ENCODE measurements around the gene IL21. TPM values are rescaled to one million over a fixed set of nuclear protein-coding genes. Genes with fewer than 3 reads are reported as not detected.

The IL21 gene
- polyA plus RNA-seq, 1 donor (not counting 4 experiments of a cell fraction or from before 2014, with no cell fraction given), result not detected

GRCh38 chr4:122668241-122668640 is 47.4 kb upstream of the IL21 start:
- FAIRE-seq (peak; percentile 68), DNase-seq (ENCODE audit: low read depth, low spot score) (peak; percentile 26)
- H3K27ac ChIP-seq (ENCODE audit: control insufficient read depth, insufficient read depth, low read length), result no peak overlapping the region
- no peak overlapping the region for H3K9ac ChIP-seq (ENCODE audit: control insufficient read depth, extremely low read depth, insufficient read depth, low read length)
- no peaks in the 10 kb centered on the region for H3K9me3 ChIP-seq (ENCODE audit: control insufficient read depth, low read depth, low read length)
- TF ChIP-seq EZH2 (IDR thresholded peaks at IDR 0.05; ENCODE audit: low read length) (no peak), CTCF (optimal IDR thresholded peaks at IDR 0.05 in 1 of 3, IDR thresholded peaks at IDR 0.05 in 1 of 3, conservative IDR thresholded peaks at IDR 0.05 in 1 of 3; ENCODE audit: extremely low read depth in 1 of 3, insufficient read depth in 2 of 3, low read length in 3 of 3) (no peak)
- peaks cover 55% of the 10 kb centered on the region for H3K4me1 ChIP-seq (ENCODE audit: control insufficient read depth, extremely low read depth, insufficient read depth, low read length)
- H3K9me1 ChIP-seq (ENCODE audit: control insufficient read depth, extremely low read depth, insufficient read depth, low read length), result no peaks in the 10 kb centered on the region
- H3K4me3 ChIP-seq (ENCODE audit: control insufficient read depth in 2 of 3, extremely low read depth in 1 of 3, insufficient read depth in 2 of 3, low read depth in 1 of 3, low read length in 3 of 3), result no peak overlapping the region
- peak overlapping the region; percentile 3 for H3K4me2 ChIP-seq (ENCODE audit: control insufficient read depth, extremely low read depth, insufficient read depth, low read depth, low read length)
- H3K27me3 ChIP-seq (ENCODE audit: control insufficient read depth, extremely low read depth, insufficient read depth, low read length), result no peaks in the 10 kb centered on the region
- no peaks in the 10 kb centered on the region for H3K36me3 ChIP-seq (ENCODE audit: control insufficient read depth in 2 of 2, extremely low read depth in 1 of 2, insufficient read depth in 2 of 2, low read length in 2 of 2)
- H4K20me1 ChIP-seq (ENCODE audit: control insufficient read depth, extremely low read depth, insufficient read depth, low read length), result no peaks in the 10 kb centered on the region
- dilution Hi-C loops (cut with MboI; ENCODE audit: extremely low pct_ligation_motif_present, low sequenced_read_pairs), result no loop called here
- no peaks in the 10 kb centered on the region for H3K79me2 ChIP-seq (ENCODE audit: control insufficient read depth, insufficient read depth, low read length)
- no peak overlapping the region for H2AFZ ChIP-seq (ENCODE audit: control insufficient read depth, low read length)

- no peaks in the 10 kb centered on the region for H3K27me3 ChIP-seq (ENCODE audit: control insufficient read depth, extremely low read depth, insufficient read depth, low read length)
- peak overlapping the region; percentile 53 for H3K4me2 ChIP-seq (ENCODE audit: control insufficient read depth, extremely low read depth, insufficient read depth, low read depth, low read length)
- peak overlapping the region; percentile 57 for H3K27ac ChIP-seq (ENCODE audit: control insufficient read depth, insufficient read depth, low read length)
- H3K9ac ChIP-seq (ENCODE audit: control insufficient read depth, extremely low read depth, insufficient read depth, low read length), result no peak overlapping the region
- dilution Hi-C loops (cut with MboI; ENCODE audit: extremely low pct_ligation_motif_present, low sequenced_read_pairs), result no loop called here
- peak; percentile 61 for DNase-seq (ENCODE audit: low read depth, low spot score)
- no peaks in the 10 kb centered on the region for H3K9me3 ChIP-seq (ENCODE audit: control insufficient read depth, low read depth, low read length)
- no peaks in the 10 kb centered on the region for H3K79me2 ChIP-seq (ENCODE audit: control insufficient read depth, insufficient read depth, low read length)
- H3K36me3 ChIP-seq (ENCODE audit: control insufficient read depth in 2 of 2, extremely low read depth in 1 of 2, insufficient read depth in 2 of 2, low read length in 2 of 2), result no peaks in the 10 kb centered on the region
- H4K20me1 ChIP-seq (ENCODE audit: control insufficient read depth, extremely low read depth, insufficient read depth, low read length), result no peaks in the 10 kb centered on the region
- H3K4me3 ChIP-seq (ENCODE audit: control insufficient read depth in 2 of 3, extremely low read depth in 1 of 3, insufficient read depth in 2 of 3, low read depth in 1 of 3, low read length in 3 of 3), result peak overlapping the region in 1 of 3 experiments; percentile 5
- H2AFZ ChIP-seq (ENCODE audit: control insufficient read depth, low read length), result no peak overlapping the region
- no peak for FAIRE-seq
- TF ChIP-seq CTCF (optimal IDR thresholded peaks at IDR 0.05 in 1 of 3, IDR thresholded peaks at IDR 0.05 in 1 of 3, conservative IDR thresholded peaks at IDR 0.05 in 1 of 3; ENCODE audit: extremely low read depth in 1 of 3, insufficient read depth in 2 of 3, low read length in 3 of 3) (no peak), EZH2 (IDR thresholded peaks at IDR 0.05; ENCODE audit: low read length) (no peak)
- peaks cover 40% of the 10 kb centered on the region for H3K4me1 ChIP-seq (ENCODE audit: control insufficient read depth, extremely low read depth, insufficient read depth, low read length)
- H3K9me1 ChIP-seq (ENCODE audit: control insufficient read depth, extremely low read depth, insufficient read depth, low read length), result no peaks in the 10 kb centered on the region
These were observed 45.8 kb upstream of the IL21 start for GRCh38 chr4:122666527-122667245.

Measured in keratinocyte (primary cell).